ENCODE results near the gene PSMD13.
A peak's percentile ranks its signal among the peaks of the same experiment; 100 is the strongest.
"Not testable (repeated sequence)": the region's sequence is repeated elsewhere in the genome, so short reads cannot be mapped to it uniquely, and the experiment has no call there.

Gene PSMD13

DNA sequence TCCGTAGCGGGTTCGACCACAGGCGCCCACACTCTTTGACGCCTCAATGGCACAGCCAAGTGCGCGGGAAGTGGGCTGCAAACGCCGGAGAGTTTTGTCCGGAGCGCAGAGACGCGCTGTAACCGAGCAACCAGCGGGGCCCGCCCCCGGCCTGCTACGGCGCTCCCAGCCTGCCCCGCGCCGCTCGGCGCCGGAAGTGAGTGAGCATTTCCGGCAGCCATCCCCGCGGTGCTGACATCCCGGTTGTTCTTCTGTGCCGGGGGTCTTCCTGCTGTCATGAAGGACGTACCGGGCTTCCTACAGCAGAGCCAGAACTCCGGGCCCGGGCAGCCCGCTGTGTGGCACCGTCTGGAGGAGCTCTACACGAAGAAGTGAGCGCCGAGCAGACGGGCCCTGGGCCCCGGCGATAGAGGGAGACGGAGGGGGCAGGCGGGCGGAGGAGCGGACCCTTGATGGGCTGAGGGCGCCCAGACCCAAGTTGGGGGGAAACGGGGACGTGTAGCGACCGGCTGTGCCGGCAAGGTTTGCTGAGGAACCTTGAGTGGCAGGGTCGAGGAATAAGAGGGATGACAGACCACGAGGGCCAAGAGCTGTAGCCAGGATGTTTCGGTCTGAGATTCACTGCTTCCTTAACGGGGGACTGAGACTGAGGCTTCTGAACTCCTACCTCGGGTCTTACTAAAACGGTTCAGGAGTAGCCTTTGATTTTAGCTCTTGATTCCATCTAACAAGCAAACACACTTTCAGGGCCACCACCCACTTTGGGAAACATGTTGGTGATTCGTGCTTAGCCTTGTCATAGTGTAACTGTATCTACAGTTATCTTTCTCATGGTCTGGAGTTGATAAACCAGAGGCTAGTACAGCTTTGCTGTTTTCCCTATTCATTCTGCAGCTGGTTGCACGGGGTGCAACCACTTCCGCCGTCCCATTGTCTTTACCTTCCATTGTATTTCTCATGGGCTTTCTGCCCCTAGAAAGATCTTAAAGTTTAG, at the start of gene PSMD13:
Gene PSMD13, plus strand, starts transcription at position 203 of the 994 bp plus-strand sequence. Its CDS starts 74 bp downstream, at position 277.
- DNase-seq (ENCODE audit: low read depth): peak; percentile 81

DNA sequence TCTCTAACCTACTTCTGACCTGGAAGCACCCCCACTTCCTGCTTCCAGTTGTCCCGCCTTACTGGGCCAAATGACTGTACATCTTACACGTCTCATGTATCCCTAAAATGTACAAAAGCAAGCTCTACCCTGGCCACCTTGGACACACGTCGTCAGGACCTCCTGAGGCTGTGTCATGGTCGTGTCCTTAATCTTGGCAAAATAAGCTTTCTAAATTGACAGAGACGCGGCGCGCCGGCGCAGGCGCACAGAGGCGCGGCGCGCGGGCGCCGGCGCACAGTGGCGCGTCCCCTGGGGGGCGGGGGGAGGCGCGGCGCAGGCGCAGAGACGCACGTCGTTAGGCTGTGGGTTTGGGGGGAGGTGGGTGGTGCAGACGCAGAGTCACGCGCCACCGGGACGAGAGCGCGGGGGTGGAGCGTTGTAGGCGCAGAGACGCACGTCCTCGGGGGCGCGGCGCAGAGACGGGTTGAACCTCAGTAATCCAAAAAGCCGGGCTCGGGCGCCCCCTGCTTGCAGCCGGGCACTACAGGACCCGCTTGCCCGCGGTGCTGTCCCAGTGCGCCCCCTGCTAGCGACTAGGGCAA, 47.5 kb upstream of the PSMD13 start:
- DNase-seq (ENCODE audit: low read depth): not testable (repeated sequence)

DNA sequence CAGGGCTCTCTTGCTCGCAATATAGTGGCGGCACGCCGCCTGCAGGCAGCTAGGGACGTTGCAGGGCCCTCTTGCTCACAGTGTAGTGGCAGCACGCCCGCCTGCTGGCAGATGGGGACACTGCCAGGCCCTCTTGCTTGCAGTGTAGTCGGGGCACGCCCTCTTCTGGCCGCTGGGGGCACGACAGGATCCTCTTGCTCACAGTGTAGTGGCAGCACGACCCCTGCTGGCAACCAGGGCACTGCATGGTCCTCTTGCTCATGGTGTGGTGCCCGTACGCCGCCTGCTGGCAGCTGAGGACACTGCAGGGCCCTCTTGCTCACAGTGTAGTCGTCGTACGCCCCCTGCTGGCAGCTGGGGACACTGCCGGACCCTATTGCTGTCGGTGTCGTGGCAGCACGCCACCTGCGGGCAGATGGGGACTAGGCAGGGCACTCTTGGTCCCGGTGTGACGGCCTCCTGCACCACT, 46.9 kb upstream of the PSMD13 start:
- DNase-seq (ENCODE audit: low read depth): not testable (repeated sequence)

DNA sequence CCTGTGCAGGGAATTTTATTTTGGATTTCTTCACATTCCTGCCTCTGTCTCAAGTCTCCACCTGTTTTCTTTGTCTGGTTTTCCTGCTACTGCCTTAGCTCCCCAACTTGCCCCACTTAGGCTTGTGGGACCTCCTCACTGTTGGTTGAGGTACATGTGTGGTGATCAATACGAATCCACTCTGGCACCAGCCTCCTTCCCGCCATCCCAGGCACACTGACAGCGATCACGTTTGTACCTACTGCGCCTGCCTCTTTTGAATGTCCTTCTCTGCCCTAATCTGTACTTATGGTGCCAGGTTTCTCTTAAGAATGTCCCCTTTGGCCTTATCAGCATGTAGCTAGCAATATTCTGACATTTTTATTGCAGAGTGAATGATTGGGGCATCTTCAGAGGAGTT, 46.2 kb upstream of the PSMD13 start:
- not testable (repeated sequence) for DNase-seq (ENCODE audit: low read depth)

DNA sequence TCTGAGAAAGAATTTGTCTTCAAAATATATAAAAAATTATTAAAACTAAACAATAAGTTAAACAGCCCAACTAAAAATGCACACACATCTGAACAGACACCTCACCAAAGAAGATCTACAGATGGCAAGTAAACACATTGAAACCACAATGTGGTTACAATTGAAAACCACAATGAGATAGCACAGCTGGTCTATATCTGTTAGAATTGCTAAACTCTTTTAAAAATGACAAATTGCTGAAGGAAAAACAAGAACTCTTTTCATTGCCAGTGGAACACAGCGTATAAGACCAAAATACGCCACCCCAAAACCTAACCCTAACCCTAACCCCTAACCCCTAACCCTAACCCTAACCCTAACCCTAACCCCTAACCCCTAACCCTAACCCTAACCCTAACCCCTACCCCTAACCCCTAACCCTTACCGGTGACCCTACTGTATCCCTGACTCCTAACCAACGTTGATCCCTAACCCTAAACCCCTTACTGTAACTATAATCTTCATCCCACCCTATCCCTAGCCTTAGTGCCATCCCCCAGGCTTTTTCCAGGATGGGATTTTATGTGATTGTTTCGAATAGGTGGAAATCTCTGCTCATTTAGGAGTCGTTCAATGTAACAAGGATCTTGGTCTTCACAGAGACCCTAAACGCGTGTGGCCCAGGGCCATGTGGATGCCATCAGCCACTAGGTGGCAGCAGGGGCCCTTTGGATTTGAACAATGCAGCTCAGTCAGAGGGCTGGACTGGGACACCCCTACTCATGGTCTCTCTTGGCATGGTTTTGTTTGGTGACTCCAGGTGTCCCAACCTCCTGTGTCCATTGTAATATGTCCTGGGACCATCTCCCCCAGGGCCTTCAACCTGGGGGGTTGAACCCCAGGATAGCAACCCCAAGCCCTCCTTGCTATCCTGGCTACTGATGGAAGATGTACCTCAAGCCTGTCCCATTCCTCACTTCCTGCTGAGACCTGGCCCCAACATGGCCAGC, 45.0 kb upstream of the PSMD13 start:
- DNase-seq (ENCODE audit: low read depth): peak; percentile 48

DNA sequence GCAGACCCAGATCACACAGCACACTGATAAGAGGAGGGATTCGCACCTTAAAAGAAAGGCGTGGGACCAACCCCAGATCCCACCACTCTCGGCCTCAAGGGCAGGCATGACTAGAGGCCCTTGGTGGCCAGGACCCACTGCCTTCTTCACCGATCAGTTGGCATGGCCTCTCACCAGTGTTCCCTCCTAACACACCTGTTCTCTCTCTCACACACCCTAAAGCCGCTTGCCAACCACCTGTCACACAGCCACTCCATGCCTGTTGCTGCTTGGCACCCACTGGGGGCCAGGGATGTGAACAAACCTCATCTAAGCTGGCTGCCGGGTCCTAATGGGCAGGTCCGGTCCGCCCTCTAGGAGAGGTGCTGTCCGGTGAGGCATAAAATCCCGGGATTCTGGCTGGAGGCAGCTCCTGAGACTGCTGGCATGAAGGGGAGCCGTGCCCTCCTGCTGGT, 44.1 kb upstream of the PSMD13 start, which contains the start of gene SCGB1C1:
Gene SCGB1C1, plus strand, starts transcription at position 405 of the 455 bp plus-strand sequence. Its CDS starts 22 bp downstream, at position 427.
- not testable (repeated sequence) for DNase-seq (ENCODE audit: low read depth)

DNA sequence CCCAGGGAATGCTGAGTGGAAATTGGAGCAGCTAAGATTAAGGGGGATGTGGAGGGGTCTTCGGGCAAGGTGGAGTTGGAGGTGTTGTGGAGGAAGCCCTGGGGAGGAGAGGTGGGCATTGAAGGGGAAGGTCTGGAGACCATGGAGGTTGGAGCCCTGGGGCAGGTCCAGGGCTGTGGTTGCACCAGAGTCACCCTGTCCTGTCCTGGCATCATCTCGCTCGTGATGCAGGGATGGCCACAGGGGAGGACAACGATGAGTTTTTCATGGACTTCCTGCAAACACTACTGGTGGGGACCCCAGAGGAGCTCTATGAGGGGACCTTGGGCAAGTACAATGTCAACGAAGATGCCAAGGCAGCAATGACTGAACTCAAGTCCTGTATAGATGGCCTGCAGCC, 43.3 kb upstream of the PSMD13 start:
- DNase-seq (ENCODE audit: low read depth): not testable (repeated sequence)

DNA sequence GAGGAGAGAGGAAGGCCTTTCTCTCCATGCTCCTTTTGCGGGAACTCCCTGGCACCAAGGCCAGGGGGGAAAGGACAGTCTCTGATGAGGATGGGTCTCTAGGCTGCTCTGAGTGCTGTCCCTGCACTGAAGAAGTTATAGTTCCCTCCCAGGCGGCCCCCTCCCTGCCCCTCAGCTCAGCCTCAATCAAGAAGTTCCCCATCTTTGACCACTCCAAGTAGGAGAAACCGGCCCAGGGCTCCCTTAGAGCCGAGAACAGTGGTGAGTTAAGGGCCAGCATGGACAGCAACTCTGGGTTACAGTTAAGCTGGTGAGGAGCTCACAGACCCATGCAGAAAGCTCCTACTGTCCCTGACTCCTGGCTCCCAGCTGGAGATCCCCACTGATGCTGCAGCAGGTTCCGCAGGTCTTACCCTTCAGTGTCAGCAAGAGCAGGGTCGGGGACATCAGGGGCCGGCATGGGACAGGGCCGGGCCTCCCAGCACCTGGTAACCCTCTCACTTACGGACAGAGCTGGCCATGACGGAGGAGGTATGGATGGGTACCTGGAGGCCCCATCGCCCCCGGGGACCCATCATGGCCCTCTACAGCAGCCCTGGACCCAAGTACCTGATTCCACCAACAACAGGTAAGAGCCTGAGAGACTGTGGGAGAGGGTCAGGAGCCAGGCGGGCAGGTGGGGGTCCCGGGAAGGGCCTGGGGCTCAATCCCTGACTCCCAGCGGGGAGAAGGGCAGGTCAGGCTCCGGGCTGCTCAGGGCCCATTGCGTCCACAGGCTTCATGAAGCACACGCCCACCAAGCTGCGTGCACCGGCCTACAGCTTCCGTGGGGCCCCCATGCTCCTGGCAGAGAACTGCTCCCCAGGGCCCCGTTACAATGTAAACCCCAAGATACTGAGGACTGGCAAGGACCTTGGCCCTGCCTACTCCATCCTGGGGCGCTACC, 39.7 kb upstream of the PSMD13 start:
- no peak for DNase-seq (ENCODE audit: low read depth)

DNA sequence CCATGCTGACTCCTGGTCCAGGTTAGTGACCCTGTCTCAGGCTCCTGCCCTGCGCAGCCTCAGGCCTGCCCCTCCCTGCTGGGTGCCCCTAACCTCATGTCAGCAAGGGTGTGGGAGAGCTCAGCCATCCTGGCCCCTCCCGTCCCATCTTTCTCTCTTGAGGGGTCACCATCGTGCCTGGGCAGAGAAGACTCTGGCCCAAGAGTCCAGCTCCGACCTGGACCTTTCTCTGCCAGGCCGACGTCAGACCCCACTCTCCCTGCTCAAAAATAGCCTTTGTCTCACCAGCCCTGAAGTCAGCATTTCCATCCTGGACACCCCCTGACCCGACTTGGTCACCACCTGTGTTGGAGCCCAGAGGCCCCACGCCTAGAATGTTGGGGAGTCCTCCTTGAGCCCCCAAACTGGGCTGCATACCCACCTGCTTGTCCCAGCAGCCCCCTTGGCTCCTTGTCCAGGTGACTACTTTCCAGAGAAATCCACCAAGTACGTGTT, 39.0 kb upstream of the PSMD13 start:
- no peak for DNase-seq (ENCODE audit: low read depth)

DNA sequence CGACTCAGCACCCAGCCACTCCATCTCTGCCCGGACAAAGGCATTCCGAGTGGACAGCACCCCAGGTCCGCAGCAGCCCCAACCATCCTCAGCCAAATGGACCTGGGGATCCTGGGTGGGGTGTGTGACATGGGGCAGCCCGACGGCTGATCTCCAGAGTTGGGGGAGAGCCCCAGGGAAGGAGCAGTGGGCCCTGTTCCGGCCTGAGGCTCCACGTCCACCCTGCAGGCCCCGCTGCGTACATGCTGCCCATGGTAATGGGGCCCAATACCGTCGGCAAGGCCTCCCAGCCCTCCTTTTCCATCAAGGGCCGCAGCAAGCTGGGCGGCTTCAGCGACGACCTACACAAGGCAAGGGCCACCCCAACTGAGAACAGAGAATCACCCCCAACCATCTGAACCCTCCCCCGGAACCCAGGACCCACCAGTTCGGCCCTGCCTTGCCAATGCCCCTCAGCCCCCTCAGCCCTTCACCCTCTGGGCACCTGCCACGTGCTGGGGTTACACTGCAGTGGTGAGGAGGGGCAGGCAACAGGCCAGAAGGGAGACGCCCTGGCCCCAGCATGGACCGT, 38.5 kb upstream of the PSMD13 start:
- DNase-seq (ENCODE audit: low read depth): no peak

DNA sequence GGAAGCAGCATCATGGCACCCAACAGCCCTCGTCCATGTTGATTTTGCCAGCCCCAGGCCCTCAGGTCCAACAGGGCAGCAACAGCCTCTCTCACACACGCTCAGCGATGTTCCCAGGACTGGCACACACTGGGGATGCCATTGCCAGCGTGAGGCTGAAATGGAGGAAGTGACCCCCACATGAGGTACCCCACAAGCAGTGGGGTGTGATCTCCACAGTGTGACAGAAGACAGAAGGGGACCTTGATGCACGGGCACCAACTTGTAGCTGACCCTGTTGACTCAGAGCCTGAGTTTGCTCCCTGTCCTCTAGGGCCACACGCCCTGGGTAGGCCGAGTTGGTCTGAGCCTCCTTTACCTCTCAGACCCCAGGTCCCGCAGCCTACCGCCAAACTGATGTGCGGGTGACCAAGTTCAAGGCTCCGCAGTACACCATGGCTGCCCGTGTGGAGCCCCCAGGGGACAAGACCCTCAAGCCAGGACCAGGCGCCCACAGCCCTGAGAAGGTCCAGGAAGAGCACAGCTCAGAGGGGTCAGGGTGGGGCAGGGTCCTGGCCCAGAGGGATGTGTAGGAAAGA, 37.7 kb upstream of the PSMD13 start:
- no peak for DNase-seq (ENCODE audit: low read depth)

DNA sequence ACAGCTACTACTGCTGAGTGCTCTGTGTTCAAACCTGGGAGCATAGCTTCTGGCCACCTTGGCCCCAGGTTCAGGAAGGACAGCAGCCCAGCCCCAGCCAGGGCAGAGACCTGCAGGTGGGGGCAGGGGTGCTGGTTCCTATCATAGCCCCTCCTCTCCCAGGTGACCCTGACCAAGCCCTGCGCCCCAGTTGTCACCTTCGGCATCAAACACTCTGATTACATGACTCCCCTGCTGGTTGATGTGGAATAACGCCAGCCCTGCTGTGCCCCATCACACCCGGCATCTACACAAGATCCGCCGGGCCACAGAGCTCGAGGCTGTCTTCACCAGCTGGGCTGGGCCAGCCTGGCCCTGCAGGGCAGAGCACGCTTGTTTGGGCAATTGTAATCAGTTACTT, 37.0 kb upstream of the PSMD13 start:
- DNase-seq (ENCODE audit: low read depth): no peak

DNA sequence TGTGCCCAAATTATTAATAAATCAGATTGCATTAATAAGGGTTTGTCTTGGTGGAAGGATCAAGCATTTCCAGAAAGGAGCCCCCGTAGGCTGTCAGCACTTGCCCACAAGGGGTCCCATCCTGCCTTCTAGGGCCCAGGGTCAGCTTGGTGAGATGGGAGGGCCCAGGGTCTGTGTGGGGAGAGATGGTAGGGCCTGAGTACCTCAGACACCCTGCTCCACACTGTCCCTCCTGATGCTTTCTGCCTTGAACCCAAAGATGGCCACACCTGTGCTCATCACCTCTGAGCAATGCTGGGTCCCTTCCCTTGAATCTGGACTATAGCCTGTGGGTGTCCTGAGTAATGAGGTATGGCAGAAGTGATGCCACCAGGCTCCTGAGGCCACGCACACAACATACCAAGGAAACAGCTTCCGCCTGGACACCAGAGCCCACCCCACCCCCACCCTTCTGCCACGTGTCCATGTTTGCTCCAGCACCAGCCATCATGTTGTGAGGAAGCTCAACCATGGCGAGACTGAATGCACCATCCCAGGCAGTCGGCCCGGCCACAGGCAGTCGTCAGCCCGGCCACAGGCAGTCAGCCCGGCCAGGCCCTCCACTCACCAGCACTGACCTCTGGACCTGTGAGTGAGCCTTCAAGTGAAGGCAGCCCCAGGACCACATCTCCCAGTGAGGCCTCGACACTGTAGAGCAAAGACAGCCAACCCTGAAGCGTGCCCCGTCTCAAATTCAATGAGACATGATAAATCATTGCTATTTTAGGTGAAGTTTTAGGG, 36.4 kb upstream of the PSMD13 start:
- no peak for DNase-seq (ENCODE audit: low read depth)

DNA sequence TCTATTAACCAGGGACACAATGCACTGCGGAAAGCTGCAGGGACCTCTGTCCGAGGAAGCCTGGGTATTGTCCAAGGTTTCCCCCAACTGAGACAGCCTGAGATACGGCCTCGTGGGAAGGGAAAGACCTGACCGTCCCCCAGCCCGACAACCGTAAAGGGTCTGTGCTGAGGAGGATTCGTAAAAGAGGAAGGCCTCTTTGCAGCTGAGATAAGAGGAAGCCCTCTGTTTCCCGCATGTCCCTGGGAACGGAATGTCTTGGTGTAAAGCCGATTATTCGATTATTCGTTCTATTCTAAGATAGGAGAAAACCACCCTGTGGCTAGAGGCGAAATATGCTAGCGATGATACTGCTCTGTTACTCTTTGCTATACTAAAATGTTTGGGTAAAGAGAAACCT, 34.8 kb upstream of the PSMD13 start:
- DNase-seq (ENCODE audit: low read depth): no peak

DNA sequence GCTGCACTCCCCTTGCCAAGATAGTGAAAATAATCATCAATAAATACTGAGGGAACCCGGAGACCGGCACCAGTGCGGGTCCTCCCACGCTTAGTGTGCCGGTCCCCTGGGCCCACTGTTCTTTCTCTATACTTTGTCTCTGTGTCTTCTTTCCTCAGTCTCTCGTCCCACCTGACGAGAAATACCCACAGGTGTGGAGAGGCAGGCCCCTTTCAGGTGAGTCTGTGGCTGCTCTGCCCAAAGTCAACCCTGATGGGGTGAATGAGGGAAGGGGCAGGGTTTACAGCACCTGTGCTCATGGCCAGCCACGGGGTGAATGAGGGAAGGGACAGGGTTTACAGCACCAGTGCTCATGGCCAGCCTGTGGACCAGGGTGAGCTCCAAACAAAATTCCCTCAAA, 34.3 kb upstream of the PSMD13 start:
- no peak for DNase-seq (ENCODE audit: low read depth)

DNA sequence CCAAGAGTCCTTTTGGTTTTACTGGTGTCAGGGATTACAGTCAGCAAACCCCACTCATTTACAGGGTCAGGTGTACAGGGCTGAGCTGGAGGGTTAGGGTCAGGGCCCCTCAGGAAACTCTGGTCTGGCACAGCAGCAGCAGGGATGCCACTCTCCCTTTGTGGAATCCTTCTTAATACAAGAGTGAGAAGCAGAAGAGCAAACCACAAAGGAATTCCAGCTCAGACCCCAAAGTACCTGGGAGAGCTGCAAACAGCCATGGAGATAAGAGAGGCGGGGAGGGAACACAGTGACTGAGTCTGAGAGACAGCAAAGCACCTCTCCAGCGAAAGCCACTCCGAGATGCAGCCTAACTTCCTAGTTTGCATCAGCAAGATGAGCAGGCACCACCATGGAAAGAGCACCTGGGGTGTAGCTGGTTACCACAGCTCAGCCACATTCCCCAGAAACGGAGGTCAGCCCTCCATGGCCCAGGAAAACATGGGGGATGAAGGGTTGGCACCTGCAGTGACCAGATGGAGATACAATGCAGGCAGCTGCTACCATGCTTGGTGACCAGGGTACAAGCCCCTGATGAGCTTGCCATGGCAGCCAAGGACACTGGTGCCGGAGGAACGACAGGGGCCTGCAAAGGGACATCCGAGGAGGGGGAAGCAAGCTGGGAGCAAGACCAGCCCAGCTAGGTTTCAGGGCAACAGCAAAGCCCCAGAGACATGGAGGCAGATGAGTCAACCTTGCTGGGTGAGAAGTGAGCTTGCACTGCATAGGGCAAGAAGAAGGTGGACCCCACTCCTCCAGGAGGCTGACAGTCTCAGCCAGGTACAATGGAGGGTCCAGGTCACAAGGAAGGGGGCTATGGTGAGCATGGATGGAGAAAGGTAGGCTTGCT, 33.5 kb upstream of the PSMD13 start:
- no peak for DNase-seq (ENCODE audit: low read depth)

DNA sequence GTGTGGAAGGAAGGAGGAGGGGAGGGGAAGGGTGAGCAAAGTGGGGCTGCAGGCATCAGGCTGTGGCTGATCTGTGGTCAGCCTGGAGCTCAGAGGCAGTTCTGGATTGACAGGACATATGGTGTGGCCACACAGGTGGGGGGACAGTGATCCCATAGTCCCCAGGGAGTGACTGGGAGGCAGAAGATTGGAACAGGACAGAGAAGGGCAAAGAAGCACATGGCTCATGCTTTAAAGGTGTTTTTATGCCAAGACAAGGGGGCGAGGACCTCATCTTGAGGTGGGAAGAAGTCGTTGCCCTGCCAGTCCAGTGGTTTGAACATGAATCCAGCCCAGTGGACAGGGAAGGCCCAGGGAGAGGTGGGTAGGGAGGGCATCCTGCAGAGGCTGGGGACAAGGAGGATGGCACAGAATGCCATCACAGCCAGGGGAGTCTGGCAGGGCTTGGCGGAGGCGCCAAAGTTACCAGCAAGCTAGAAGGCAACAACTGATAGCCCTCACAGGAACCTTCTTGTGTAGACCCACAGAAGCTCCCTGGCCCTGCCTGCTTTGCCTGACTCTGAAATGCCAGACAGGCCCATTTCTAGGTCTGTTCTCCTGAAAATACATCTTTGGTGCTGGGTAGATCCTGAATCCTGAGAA, 32.7 kb upstream of the PSMD13 start:
- no peak for DNase-seq (ENCODE audit: low read depth)
